ENCODE data around the gene NTN4. TPM values are rescaled to one million over a fixed set of nuclear protein-coding genes. Genes with fewer than 3 reads are reported as not detected.

The NTN4 gene
- total and polyA plus RNA-seq, 4 donors = 3.2 to 30.5 (median 15.0) TPM

- DNase-seq (ENCODE audit: low spot score) = no peak
- Histone ChIP-seq H3K27ac (ENCODE audit: low read depth in 1 of 2, low read length in 2 of 2) (peak overlapping the region; percentile 84 to 98), H3K4me1 (ENCODE audit: control insufficient read depth in 4 of 4, insufficient read depth in 4 of 4, low read length in 3 of 4) (peaks cover 9 to 19% (median 13%) of the 10 kb centered on the region in 4 donors), H3K9ac (ENCODE audit: low read depth in 1 of 2, low read length in 2 of 2) (peak overlapping the region in 1 of 2 donors; percentile 50), H3K9me3 (ENCODE audit: control insufficient read depth in 4 of 4, low read length in 3 of 4) (no peaks in the 10 kb centered on the region), H3K4me3 (ENCODE audit: low read depth in 1 of 3, low read length in 3 of 3) (no peak overlapping the region), H3K27me3 (ENCODE audit: control insufficient read depth in 4 of 4, insufficient read depth in 4 of 4, low read length in 3 of 4) (no peaks in the 10 kb centered on the region), H3K36me3 (ENCODE audit: control insufficient read depth in 4 of 4, insufficient read depth in 3 of 4, low read depth in 1 of 4, low read length in 3 of 4) (no peaks in the 10 kb centered on the region)
- TF ChIP-seq, protein P1, sequence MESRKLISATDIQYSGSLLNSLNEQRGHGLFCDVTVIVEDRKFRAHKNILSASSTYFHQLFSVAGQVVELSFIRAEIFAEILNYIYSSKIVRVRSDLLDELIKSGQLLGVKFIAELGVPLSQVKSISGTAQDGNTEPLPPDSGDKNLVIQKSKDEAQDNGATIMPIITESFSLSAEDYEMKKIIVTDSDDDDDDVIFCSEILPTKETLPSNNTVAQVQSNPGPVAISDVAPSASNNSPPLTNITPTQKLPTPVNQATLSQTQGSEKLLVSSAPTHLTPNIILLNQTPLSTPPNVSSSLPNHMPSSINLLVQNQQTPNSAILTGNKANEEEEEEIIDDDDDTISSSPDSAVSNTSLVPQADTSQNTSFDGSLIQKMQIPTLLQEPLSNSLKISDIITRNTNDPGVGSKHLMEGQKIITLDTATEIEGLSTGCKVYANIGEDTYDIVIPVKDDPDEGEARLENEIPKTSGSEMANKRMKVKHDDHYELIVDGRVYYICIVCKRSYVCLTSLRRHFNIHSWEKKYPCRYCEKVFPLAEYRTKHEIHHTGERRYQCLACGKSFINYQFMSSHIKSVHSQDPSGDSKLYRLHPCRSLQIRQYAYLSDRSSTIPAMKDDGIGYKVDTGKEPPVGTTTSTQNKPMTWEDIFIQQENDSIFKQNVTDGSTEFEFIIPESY (IDR thresholded peaks at IDR 0.05) = peak; percentile 89
- TF ChIP-seq HNF4A (conservative IDR thresholded peaks at IDR 0.05) (peak; percentile 97), MAX (IDR thresholded peaks at IDR 0.05) (peak; percentile 97), NR2F2 (IDR thresholded peaks at IDR 0.05) (peak; percentile 87), FOXA2 (IDR thresholded peaks at IDR 0.05) (peak; percentile 95), YY1 (IDR thresholded peaks at IDR 0.05) (peak; percentile 88), TAF1 (conservative IDR thresholded peaks at IDR 0.05) (peak; percentile 37), SP1 (IDR thresholded peaks at IDR 0.05) (peak; percentile 100), RXRA (IDR thresholded peaks at IDR 0.05) (peak; percentile 95 to 96), EGR1 (IDR thresholded peaks at IDR 0.05; ENCODE audit: low read depth in 2 of 2) (peak in 1 of 2 donors; percentile 92), CTCF (IDR thresholded peaks at IDR 0.05; ENCODE audit: low read depth, low read length, missing input control) (no peak), FOXA1 (IDR thresholded peaks at IDR 0.05) (peak; percentile 92), GABPA (IDR thresholded peaks at IDR 0.05 in 1 of 2, conservative IDR thresholded peaks at IDR 0.05 in 1 of 2) (peak in 1 of 2 donors; percentile 56), JUND (IDR thresholded peaks at IDR 0.05) (peak; percentile 83 to 89), RAD21 (IDR thresholded peaks at IDR 0.05) (peak; percentile 51 to 55), HNF4G (IDR thresholded peaks at IDR 0.05) (peak; percentile 93)
- TF ChIP-seq, protein P2, sequence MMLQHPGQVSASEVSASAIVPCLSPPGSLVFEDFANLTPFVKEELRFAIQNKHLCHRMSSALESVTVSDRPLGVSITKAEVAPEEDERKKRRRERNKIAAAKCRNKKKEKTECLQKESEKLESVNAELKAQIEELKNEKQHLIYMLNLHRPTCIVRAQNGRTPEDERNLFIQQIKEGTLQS (IDR thresholded peaks at IDR 0.05) = peak; percentile 54
- TF ChIP-seq, protein P3, sequence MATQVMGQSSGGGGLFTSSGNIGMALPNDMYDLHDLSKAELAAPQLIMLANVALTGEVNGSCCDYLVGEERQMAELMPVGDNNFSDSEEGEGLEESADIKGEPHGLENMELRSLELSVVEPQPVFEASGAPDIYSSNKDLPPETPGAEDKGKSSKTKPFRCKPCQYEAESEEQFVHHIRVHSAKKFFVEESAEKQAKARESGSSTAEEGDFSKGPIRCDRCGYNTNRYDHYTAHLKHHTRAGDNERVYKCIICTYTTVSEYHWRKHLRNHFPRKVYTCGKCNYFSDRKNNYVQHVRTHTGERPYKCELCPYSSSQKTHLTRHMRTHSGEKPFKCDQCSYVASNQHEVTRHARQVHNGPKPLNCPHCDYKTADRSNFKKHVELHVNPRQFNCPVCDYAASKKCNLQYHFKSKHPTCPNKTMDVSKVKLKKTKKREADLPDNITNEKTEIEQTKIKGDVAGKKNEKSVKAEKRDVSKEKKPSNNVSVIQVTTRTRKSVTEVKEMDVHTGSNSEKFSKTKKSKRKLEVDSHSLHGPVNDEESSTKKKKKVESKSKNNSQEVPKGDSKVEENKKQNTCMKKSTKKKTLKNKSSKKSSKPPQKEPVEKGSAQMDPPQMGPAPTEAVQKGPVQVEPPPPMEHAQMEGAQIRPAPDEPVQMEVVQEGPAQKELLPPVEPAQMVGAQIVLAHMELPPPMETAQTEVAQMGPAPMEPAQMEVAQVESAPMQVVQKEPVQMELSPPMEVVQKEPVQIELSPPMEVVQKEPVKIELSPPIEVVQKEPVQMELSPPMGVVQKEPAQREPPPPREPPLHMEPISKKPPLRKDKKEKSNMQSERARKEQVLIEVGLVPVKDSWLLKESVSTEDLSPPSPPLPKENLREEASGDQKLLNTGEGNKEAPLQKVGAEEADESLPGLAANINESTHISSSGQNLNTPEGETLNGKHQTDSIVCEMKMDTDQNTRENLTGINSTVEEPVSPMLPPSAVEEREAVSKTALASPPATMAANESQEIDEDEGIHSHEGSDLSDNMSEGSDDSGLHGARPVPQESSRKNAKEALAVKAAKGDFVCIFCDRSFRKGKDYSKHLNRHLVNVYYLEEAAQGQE (IDR thresholded peaks at IDR 0.05) = peak; percentile 62
- 33% methylated on average over 9 of the region's 9 CpGs for WGBS
These were observed 155.6 kb downstream of the NTN4 start for GRCh38 chr12:95634622-95635621.

Measured in liver (tissue), 9 donors.